HCT116 (cell line): ENCODE data around the gene NTNG1. TPM values are rescaled to one million over a fixed set of nuclear protein-coding genes. Genes with fewer than 3 reads are reported as not detected.

Experiments used
- ATAC-seq: fragments of 200-7000 bp; cut with Tn5 transposase; 2 replicates; pipeline ENCODE4 v1.9.1; 2020; ENCODE audit warnings: mild to moderate bottlenecking, moderate library complexity
- BruUV-seq: library from RNA; stranded (reverse); fragments of 400-500 nt; replicated peaks from 2 replicates; lab custom pipeline; 2021; lab: Mats Ljungman, UMichigan
- CTCF ChIA-PET: fragments of 300-600 bp; sonication (Branson Sonifier 250); formaldehyde crosslinking; loops from one replicate; lab custom pipeline; 2021; ENCODE audit warnings: antibody characterized with exemption; lab: Charles Lee
- POLR2A ChIA-PET: fragments of 300-600, 350-600 bp; sonication (Branson Sonifier 250); formaldehyde crosslinking; loops from one replicate; lab custom pipeline; 2021; ENCODE audit warnings: antibody characterized with exemption; lab: Charles Lee
- RAD21 ChIA-PET, 2 experiments: fragments of 300-600 bp; sonication (Branson Sonifier 250); formaldehyde crosslinking; loops; one replicate each; lab custom pipeline; 2023; ENCODE audit warnings: low total read pairs in 2 of 2; ENCODE audit not compliant: uncharacterized antibody in 2 of 2, unreplicated experiment in 2 of 2, low non-redundant PET in 1 of 2; lab: Charles Lee
- DNase-seq: peaks from one replicate; pipeline ENCODE4 v3.0.0-alpha.2; 2010; ENCODE audit warnings: low read depth, low spot score
- H2AFZ ChIP-seq: fragments of 200-600 bp; shearing (Covaris generic), sonication (generic); 2 replicates; pipeline ENCODE4 v1.6.1; 2017; ENCODE audit warnings: low read depth, mixed run types, mixed read lengths, antibody characterized with exemption, low read length; ENCODE audit not compliant: poor library complexity, severe bottlenecking
- H3K27ac ChIP-seq: 2 replicates; pipeline ENCODE4 v1.5.1; 2012; ENCODE audit warnings: low read depth, low read length
- H3K27me3 ChIP-seq: fragments of 200-600 bp; sonication (generic); 2 replicates; pipeline ENCODE4 v1.6.1; 2016; ENCODE audit warnings: mixed run types, low read length, mixed read lengths; ENCODE audit not compliant: insufficient read depth
- H3K36me3 ChIP-seq, 2 experiments: fragments of 200-500 bp in 1 of 2; fragments of 200-600 bp in 1 of 2; sonication (Bioruptor generic) in 1 of 2; sonication (generic) in 1 of 2; 2 replicates each; pipeline versions ENCODE4 v1.5.1 to v1.6.1; 2014 to 2016; ENCODE audit warnings: low read length in 2 of 2, inconsistent platforms in 1 of 2, mixed read lengths in 1 of 2, mixed run types in 1 of 2; ENCODE audit not compliant: insufficient read depth in 2 of 2, control insufficient read depth in 1 of 2
- H3K4me1 ChIP-seq, 2 experiments: fragments of 200-600 bp in 1 of 2; sonication (generic) in 1 of 2; 2 replicates each; pipeline versions ENCODE4 v1.5.1 to v1.6.1; 2012 to 2017; ENCODE audit warnings: low read length in 2 of 2, inconsistent platforms in 1 of 2, mild to moderate bottlenecking in 1 of 2, mixed read lengths in 1 of 2, mixed run types in 1 of 2, moderate library complexity in 1 of 2; ENCODE audit not compliant: insufficient read depth in 2 of 2, control insufficient read depth in 1 of 2
- H3K4me2 ChIP-seq: fragments of 200-600 bp; sonication (generic); 2 replicates; pipeline ENCODE4 v1.6.1; 2017; ENCODE audit warnings: mixed run types, low read length, mixed read lengths
- H3K4me3 ChIP-seq, 2 experiments: fragments of 200-600 bp in 1 of 2; sonication (generic) in 1 of 2; replicated peaks in 1 of 2; 2 replicates each; pipeline ENCODE4 v1.5.1; 2011 to 2016; ENCODE audit warnings: low read length in 2 of 2, control low read depth in 1 of 2, low read depth in 1 of 2, mild to moderate bottlenecking in 1 of 2, mixed read lengths in 1 of 2, mixed run types in 1 of 2
- H3K79me2 ChIP-seq: fragments of 200-600 bp; sonication (generic); 2 replicates; pipeline ENCODE4 v1.6.1; 2017; ENCODE audit warnings: mild to moderate bottlenecking, mixed run types, low read length, moderate library complexity, mixed read lengths; ENCODE audit not compliant: insufficient read depth
- H3K9ac ChIP-seq: fragments of 200-600 bp; sonication (generic); 2 replicates; pipeline ENCODE4 v1.6.1; 2016; ENCODE audit warnings: low read length, mixed read lengths
- H3K9me2 ChIP-seq: fragments of 200-600 bp; sonication (generic), shearing (Covaris generic); 2 replicates; pipeline ENCODE4 v1.6.1; 2017; ENCODE audit warnings: mixed run types, mild to moderate bottlenecking, moderate library complexity; ENCODE audit not compliant: insufficient read depth
- H3K9me3 ChIP-seq, 2 experiments: fragments of 200-500 bp in 1 of 2; fragments of 200-600 bp in 1 of 2; sonication (Bioruptor generic) in 1 of 2; sonication (generic) in 1 of 2; 2 replicates each; pipeline ENCODE4 v1.6.1; 2014 to 2017; ENCODE audit warnings: low read length in 2 of 2, mixed read lengths in 2 of 2, inconsistent platforms in 1 of 2, low read depth in 1 of 2, mild to moderate bottlenecking in 1 of 2, mixed run types in 1 of 2, moderate library complexity in 1 of 2; ENCODE audit not compliant: control insufficient read depth in 1 of 2, insufficient read depth in 1 of 2
- H4K20me1 ChIP-seq: fragments of 200-600 bp; sonication (generic), shearing (Covaris generic); 2 replicates; pipeline ENCODE4 v1.6.1; 2017; ENCODE audit warnings: mixed run types, mild to moderate bottlenecking, moderate library complexity; ENCODE audit not compliant: insufficient read depth
- ATF3 ChIP-seq: IDR thresholded peaks from 2 replicates; pipeline ENCODE4 v1.6.1; 2012
- CBX3 ChIP-seq: IDR thresholded peaks from 2 replicates; pipeline ENCODE4 v1.6.1; 2012; ENCODE audit warnings: low read depth
- CEBPB ChIP-seq: IDR thresholded peaks from 2 replicates; pipeline ENCODE4 v1.6.1; 2012; ENCODE audit warnings: low read depth
- ELF1 ChIP-seq: IDR thresholded peaks from 2 replicates; pipeline ENCODE4 v1.6.1; 2012; ENCODE audit warnings: low read depth, borderline replicate concordance
- JUND ChIP-seq: IDR thresholded peaks from 2 replicates; pipeline ENCODE4 v1.6.1; 2012
- REST ChIP-seq: IDR thresholded peaks from 2 replicates; pipeline ENCODE4 v1.6.1; 2012; ENCODE audit warnings: low read depth
- SIN3A ChIP-seq: IDR thresholded peaks from 2 replicates; pipeline ENCODE4 v1.6.1; 2012; ENCODE audit warnings: low read depth
- SP1 ChIP-seq: IDR thresholded peaks from 2 replicates; pipeline ENCODE4 v1.6.1; 2012; ENCODE audit warnings: low read depth
- SRF ChIP-seq: IDR thresholded peaks from 2 replicates; pipeline ENCODE4 v1.6.1; 2012; ENCODE audit warnings: low read depth
- ZBTB33 ChIP-seq: IDR thresholded peaks from 2 replicates; pipeline ENCODE4 v1.6.1; 2011; ENCODE audit warnings: mild to moderate bottlenecking, low read length, moderate library complexity; ENCODE audit not compliant: insufficient replicate concordance; ENCODE audit errors: extremely low read depth
- ZFX ChIP-seq: fragments of 450-650 bp; IDR thresholded peaks from 2 replicates; pipeline ENCODE4 v1.6.1; 2017
- ZNF274 ChIP-seq: fragments of 200-500 bp; sonication (Bioruptor generic); IDR thresholded peaks from 2 replicates; pipeline ENCODE4 v1.6.1; 2014; ENCODE audit warnings: mild to moderate bottlenecking, low read depth, low read length, inconsistent platforms
- intact Hi-C: fragments of 100-400 bp; cut with micrococcal nuclease; formaldehyde crosslinking; loops from 2 replicates; pipeline ENCODE4 v1.10.0; 2022
- total RNA-seq: library from RNA; stranded (reverse); gene quantifications from one replicate; pipeline ENCODE4 v1.2.1, GENCODE V29; 2021; ENCODE audit not compliant: unreplicated experiment

NTNG1 gene
- total RNA-seq, 1 experiment from 2014 or later = not detected

DNA sequence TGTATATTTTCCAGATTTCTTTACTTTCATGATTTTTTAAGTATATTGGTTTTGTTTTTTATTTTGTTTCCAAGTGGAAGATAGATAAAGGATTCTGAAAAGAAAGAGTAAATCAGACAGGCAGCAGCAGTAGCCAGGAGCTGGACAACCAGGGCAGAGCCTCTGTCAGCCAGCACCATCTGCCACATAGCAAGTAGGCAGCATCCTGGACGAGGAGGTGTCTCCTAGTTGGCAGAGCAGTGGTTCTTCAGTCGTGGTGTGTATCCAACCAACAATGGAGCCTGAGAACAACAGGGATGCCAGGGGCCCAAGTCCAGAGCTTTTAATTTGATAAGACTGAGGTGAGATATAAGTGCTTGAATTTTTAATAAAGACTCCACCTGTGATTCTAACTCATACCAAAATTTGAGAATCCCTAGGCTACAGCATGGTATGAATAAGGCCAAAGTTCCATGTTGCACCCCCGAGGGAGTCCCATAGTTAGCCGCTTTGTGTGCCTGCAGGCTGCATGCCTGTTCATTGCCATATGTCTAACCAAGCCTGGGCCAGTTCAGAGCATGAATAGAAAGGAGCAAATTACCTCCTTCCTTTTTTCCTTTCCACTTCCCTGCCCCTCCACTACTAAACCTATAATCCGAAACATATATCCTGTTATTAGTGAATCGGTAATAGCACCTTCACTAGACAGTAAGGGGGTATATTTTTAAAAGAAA, 153.2 kb downstream of the NTNG1 start:
- Histone ChIP-seq H3K9ac (no peak overlapping the region), H3K27ac (no peak overlapping the region), H3K9me3 (peaks cover 0 to 9% of the 10 kb centered on the region in 2 experiments; a peak in 2 of 4 replicates), H3K4me1 (no peaks in the 10 kb centered on the region), H3K79me2 (no peaks in the 10 kb centered on the region), H3K27me3 (no peaks in the 10 kb centered on the region), H3K9me2 (no peaks in the 10 kb centered on the region), H2AFZ (no peak overlapping the region), H3K36me3 (no peaks in the 10 kb centered on the region)
- POLR2A ChIA-PET = no interaction called here
- DNase-seq = no peak
- ATAC-seq = no peak
- RAD21 ChIA-PET = no interaction called here
- intact Hi-C loops = no loop called here
- TF ChIP-seq SP1 (no peak), JUND (no peak)
- TF ChIP-seq, all 23 proteins: peak for 0
- H4K20me1 ChIP-seq = no peaks in the 10 kb centered on the region
- CTCF ChIA-PET = no interaction called here
- H3K4me2 ChIP-seq = no peak overlapping the region
- BruUV-seq = no TSS peak
- H3K4me3 ChIP-seq = no peak overlapping the region

DNA sequence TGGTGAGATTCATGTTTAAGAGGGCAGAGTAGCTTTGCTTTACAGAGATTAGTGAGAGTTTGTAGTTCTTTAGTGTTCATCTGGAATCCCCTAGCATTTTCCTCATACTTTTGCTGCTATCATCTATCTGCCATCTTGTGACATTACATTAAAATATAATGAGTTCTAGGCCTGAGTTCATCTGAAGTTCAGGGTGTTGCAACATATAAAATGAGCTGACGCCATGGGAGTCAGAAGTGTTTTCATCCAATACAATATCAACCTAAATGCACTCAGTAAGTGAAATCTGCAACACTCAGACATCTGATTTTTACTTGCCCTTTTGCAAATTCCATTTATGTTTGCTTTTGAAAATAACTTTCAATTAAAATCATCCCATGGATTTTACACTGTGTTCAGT, 153.8 kb downstream of the NTNG1 start:
- H3K9me2 ChIP-seq = no peaks in the 10 kb centered on the region
- H3K9ac ChIP-seq = no peak overlapping the region
- no peak overlapping the region for H2AFZ ChIP-seq
- no peaks in the 10 kb centered on the region for H3K79me2 ChIP-seq
- ChIA-PET RAD21 (no interaction called here), CTCF (no interaction called here), POLR2A (no interaction called here)
- peaks cover 0 to 9% of the 10 kb centered on the region in 2 experiments; a peak in 2 of 4 replicates for H3K9me3 ChIP-seq
- intact Hi-C loops = no loop called here
- BruUV-seq = no TSS peak
- no peaks in the 10 kb centered on the region for H3K4me1 ChIP-seq
- H3K4me3 ChIP-seq = no peak overlapping the region
- H4K20me1 ChIP-seq = no peaks in the 10 kb centered on the region
- ATAC-seq (no peak), DNase-seq (no peak)
- H3K27me3 ChIP-seq = no peaks in the 10 kb centered on the region
- H3K4me2 ChIP-seq = no peak overlapping the region
- no peaks in the 10 kb centered on the region for H3K36me3 ChIP-seq
- no peak overlapping the region for H3K27ac ChIP-seq
- TF ChIP-seq CEBPB (no peak), REST (no peak), SRF (no peak), ZFX (no peak), SIN3A (no peak), CBX3 (no peak), JUND (no peak), ZNF274 (no peak), ATF3 (no peak), ELF1 (no peak), ZBTB33 (no peak)
